GM12865 (cell line): Measurements from ENCODE around the gene MDFIC.
A peak's percentile ranks its signal among the peaks of the same experiment; 100 is the strongest.

Source experiments
- DNase-seq: peaks from one replicate; pipeline ENCODE4 v3.0.0; 2010; ENCODE audit warnings: low read depth
- H3K4me3 ChIP-seq: 2 replicates; pipeline ENCODE4 v1.5.1; 2011; ENCODE audit warnings: mild to moderate bottlenecking, low read depth, low read length, control low read depth
- CTCF ChIP-seq: IDR thresholded peaks from 2 replicates; pipeline ENCODE4 v1.5.1; 2011; ENCODE audit warnings: low read length, control low read depth, low read depth, inconsistent platforms; ENCODE audit not compliant: insufficient read depth; ENCODE audit errors: missing control alignments

Gene MDFIC

GRCh38 chr7:114944745-114945625, 23.1 kb downstream of the MDFIC start:
- no peak for TF ChIP-seq CTCF
- H3K4me3 ChIP-seq: no peak overlapping the region
- no peak for DNase-seq

GRCh38 chr7:114949231-114949630, 27.3 kb downstream of the MDFIC start:
- DNase-seq: no peak
- H3K4me3 ChIP-seq: no peak overlapping the region
- TF ChIP-seq CTCF: no peak

GRCh38 chr7:114952296-114952695, 30.4 kb downstream of the MDFIC start:
- DNase-seq: no peak
- no peak for TF ChIP-seq CTCF
- no peak overlapping the region for H3K4me3 ChIP-seq

GRCh38 chr7:114953724-114954123, 31.8 kb downstream of the MDFIC start:
- no peak for DNase-seq
- no peak for TF ChIP-seq CTCF
- H3K4me3 ChIP-seq: no peak overlapping the region

- no peak for DNase-seq
- TF ChIP-seq CTCF: no peak
- no peak overlapping the region for H3K4me3 ChIP-seq
Observed at GRCh38 chr7:114956702-114957101, 34.8 kb downstream of the MDFIC start.

GRCh38 chr7:114957444-114957843, 35.5 kb downstream of the MDFIC start:
- DNase-seq: no peak
- TF ChIP-seq CTCF: no peak
- no peak overlapping the region for H3K4me3 ChIP-seq

- no peak for TF ChIP-seq CTCF
- DNase-seq: peak; percentile 35
- H3K4me3 ChIP-seq: no peak overlapping the region
Observed at GRCh38 chr7:114959931-114960330, 38.0 kb downstream of the MDFIC start.
